HFFc6 (cell line): ENCODE results near the gene ZMYM2. TPM values are rescaled to one million over a fixed set of nuclear protein-coding genes. Genes with fewer than 3 reads are reported as not detected.
A peak's percentile ranks its signal among the peaks of the same experiment; 100 is the strongest.

Experiments used
- DNase-seq: peaks from one replicate; pipeline ENCODE4 v3.0.0-alpha.2; 2018
- H3K27ac Mint-ChIP-seq: 2 replicates; pipeline ENCODE4 v1.8.0; 2020; ENCODE audit warnings: mild to moderate bottlenecking, mixed read lengths
- H3K27me3 Mint-ChIP-seq: 2 replicates; pipeline ENCODE4 v1.8.0; 2021; ENCODE audit warnings: mild to moderate bottlenecking, moderate library complexity, mixed read lengths; ENCODE audit not compliant: insufficient read depth
- H3K36me3 Mint-ChIP-seq: 2 replicates; pipeline ENCODE4 v1.8.0; 2021; ENCODE audit warnings: low read depth, mixed read lengths
- H3K4me1 Mint-ChIP-seq: 2 replicates; pipeline ENCODE4 v1.8.0; 2020; ENCODE audit warnings: low read depth, mixed read lengths
- H3K4me3 Mint-ChIP-seq: 2 replicates; pipeline ENCODE4 v1.8.0; 2020; ENCODE audit warnings: mild to moderate bottlenecking, moderate library complexity, mixed read lengths
- H3K9me3 Mint-ChIP-seq: 2 replicates; pipeline ENCODE4 v1.8.0; 2020; ENCODE audit warnings: mild to moderate bottlenecking, mixed read lengths
- total RNA-seq, 6 experiments: library from RNA; stranded (reverse); fragmentation: NEBNext Ultra II Directional; extraction: Animal tissue kit (Norgen Biotek cat#: 25700); gene quantifications; 2 replicates in 1 of 6; 3 replicates in 5 of 6; pipeline ENCODE4 v1.2.3, GENCODE V29; 2021
- TF ChIP-seq, protein P1 (sequence below): fragments of 200-600 bp; sonication (generic); IDR thresholded peaks from 2 replicates; pipeline ENCODE4 v1.5.0; 2021; ENCODE audit warnings: antibody characterized with exemption, mild to moderate bottlenecking

The ZMYM2 gene
- total RNA-seq, 6 experiments from 2014 or later: 21.3 to 33.6 (median 28.8) TPM

DNA sequence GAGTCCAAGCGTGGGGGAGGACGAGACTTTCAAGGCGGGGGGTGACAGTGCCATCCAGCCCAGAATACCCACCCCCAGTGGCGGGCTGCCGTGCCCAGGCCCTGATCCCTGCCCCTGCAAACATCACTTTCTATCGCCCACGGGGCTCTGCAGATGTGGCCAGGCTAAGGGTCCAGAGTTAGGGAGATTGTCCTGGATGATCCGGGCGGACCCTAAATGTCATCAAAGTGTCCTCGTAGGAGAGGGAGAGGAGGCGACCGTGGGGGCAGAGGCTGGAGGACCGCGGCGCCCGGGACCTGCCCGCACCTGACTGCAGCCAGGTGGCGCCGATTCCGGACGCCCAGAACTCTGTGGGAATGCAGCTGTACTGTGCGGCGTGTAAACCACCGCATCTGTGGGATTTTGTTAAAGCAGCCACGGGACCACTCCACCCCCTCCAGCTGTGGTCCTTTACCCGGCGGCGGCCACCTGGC lies 170.0 kb downstream of the ZMYM2 start:
- Mint-ChIP-seq H3K4me1 (peaks cover 21% of the 10 kb centered on the region), H3K36me3 (no peaks in the 10 kb centered on the region), H3K27me3 (peaks cover 3% of the 10 kb centered on the region), H3K27ac (no peak overlapping the region), H3K4me3 (peak overlapping the region; percentile 20; the same call in 1 of the 2 replicates), H3K9me3 (no peaks in the 10 kb centered on the region)
- TF ChIP-seq, protein P1, sequence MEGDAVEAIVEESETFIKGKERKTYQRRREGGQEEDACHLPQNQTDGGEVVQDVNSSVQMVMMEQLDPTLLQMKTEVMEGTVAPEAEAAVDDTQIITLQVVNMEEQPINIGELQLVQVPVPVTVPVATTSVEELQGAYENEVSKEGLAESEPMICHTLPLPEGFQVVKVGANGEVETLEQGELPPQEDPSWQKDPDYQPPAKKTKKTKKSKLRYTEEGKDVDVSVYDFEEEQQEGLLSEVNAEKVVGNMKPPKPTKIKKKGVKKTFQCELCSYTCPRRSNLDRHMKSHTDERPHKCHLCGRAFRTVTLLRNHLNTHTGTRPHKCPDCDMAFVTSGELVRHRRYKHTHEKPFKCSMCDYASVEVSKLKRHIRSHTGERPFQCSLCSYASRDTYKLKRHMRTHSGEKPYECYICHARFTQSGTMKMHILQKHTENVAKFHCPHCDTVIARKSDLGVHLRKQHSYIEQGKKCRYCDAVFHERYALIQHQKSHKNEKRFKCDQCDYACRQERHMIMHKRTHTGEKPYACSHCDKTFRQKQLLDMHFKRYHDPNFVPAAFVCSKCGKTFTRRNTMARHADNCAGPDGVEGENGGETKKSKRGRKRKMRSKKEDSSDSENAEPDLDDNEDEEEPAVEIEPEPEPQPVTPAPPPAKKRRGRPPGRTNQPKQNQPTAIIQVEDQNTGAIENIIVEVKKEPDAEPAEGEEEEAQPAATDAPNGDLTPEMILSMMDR: peak; percentile 63
- DNase-seq: no peak

DNA sequence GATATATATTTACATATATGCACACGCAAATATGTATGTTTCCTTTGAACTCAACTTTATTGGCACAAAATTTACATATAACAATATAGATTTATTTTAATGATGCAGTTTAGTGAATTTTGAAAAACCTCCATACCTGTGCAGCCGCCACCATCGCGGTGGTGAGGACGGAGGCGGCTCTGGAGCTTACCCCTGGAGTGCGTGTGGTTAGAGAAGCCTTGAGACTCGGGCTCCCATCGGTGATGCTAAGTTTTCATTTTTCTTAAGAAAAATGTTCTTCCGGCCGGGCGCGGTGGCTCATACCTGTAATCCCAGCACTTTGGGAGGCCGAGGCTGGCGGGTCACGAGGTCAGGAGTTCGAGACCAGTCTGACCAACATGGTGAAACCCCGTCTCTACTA lies 170.5 kb downstream of the ZMYM2 start:
- peaks cover 18% of the 10 kb centered on the region for H3K4me1 Mint-ChIP-seq
- no peaks in the 10 kb centered on the region for H3K9me3 Mint-ChIP-seq
- no peak for DNase-seq
- no peak overlapping the region for H3K27ac Mint-ChIP-seq
- H3K4me3 Mint-ChIP-seq: no peak overlapping the region
- no peaks in the 10 kb centered on the region for H3K36me3 Mint-ChIP-seq
- TF ChIP-seq, protein P1: no peak
- peaks cover 3% of the 10 kb centered on the region for H3K27me3 Mint-ChIP-seq

DNA sequence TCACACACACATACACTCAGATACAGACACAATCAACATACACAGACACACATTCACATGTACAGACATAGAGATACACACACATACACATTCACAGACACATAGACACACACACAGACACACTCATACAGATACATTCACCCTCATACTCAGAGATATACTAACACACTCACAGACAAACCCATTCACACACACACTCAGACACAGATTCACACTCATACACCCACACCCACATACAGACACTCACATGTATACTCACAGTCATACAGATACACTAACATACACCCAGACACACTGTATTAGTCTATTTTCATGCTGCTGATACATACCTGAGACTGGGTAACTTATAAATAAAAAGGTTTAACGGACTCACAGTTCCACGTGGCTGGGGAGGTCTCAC lies 171.5 kb downstream of the ZMYM2 start:
- Mint-ChIP-seq H3K9me3 (no peaks in the 10 kb centered on the region), H3K4me3 (no peak overlapping the region), H3K36me3 (no peaks in the 10 kb centered on the region), H3K27me3 (peaks cover 3% of the 10 kb centered on the region), H3K4me1 (peaks cover 9% of the 10 kb centered on the region), H3K27ac (no peak overlapping the region)
- no peak for DNase-seq
- TF ChIP-seq, protein P1: no peak

DNA sequence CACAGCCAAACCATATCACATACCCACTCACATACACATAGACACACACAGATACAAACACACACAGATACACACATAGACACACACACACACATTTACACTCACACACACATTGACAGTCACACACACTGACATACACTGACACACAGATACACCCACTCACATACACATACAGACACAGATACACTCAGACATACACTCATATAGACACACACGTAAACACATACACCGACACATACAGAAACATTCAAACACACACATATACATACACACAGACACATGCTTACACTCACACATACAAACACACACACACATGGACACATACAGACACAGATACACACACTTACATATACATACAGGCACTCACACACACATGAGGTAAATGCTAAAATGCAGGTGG lies 172.1 kb downstream of the ZMYM2 start:
- Mint-ChIP-seq H3K36me3 (no peaks in the 10 kb centered on the region), H3K27me3 (peaks cover under 1% of the 10 kb centered on the region), H3K4me1 (peaks cover 2% of the 10 kb centered on the region), H3K4me3 (no peak overlapping the region), H3K27ac (no peak overlapping the region), H3K9me3 (no peaks in the 10 kb centered on the region)
- no peak for DNase-seq
- TF ChIP-seq, protein P1: no peak

DNA sequence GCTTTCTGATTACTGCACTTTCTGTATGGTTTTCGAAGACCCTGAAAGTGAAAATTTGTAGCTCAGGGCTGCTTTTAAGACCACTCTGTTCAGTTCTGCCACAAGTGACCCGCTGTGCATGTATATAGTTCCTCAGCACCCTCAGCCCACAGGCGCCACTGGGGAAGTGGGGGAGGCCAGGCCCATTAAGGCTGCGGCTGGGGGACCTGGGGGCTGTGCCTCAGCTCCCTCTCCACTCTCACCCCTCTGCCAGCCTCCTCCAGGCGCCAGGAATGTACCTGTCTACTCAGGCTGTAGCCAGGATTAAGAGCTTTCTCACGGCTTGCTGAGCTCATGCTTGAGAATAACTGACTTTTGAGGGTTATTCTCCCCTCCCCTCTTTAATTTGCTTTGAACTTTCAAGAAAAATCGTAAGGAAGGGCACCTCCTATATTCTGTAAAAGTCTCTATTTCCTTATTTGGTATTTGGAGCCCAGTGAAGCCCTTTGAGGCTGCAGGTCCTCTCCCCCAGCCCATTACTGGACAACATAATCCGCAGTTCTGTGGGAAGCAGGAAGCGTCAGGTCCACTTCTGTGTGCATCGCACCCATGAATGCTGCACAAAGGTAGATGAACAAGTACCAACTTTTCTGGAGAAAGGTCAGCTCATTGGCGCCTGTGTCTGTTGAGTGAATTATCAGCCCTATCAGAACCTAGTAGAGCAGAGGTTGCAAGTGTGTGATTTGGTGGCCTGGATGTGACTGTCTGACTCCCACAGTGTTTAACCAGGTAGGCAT lies 172.7 kb downstream of the ZMYM2 start:
- no peak for DNase-seq
- H3K9me3 Mint-ChIP-seq: no peaks in the 10 kb centered on the region
- TF ChIP-seq, protein P1: no peak
- H3K27ac Mint-ChIP-seq: no peak overlapping the region
- H3K27me3 Mint-ChIP-seq: no peaks in the 10 kb centered on the region; the same call in none of the 2 replicates
- no peaks in the 10 kb centered on the region for H3K36me3 Mint-ChIP-seq
- H3K4me3 Mint-ChIP-seq: no peak overlapping the region
- no peaks in the 10 kb centered on the region for H3K4me1 Mint-ChIP-seq
